GM12874 (cell line): ENCODE results near the gene B4GALNT1.

Experiments
- CTCF ChIP-seq: IDR thresholded peaks from 2 replicates; pipeline ENCODE4 v1.5.1; 2011; ENCODE audit warnings: low read depth, mild to moderate bottlenecking, control low read depth, low read length, moderate library complexity; ENCODE audit not compliant: insufficient read depth

B4GALNT1 gene

GRCh38 chr12:57617942-57618341 lies 15.1 kb downstream of the B4GALNT1 start:
- no peak for TF ChIP-seq CTCF

- no peak for TF ChIP-seq CTCF
Observed at GRCh38 chr12:57616383-57617101, 16.5 kb downstream of the B4GALNT1 start.

GRCh38 chr12:57615637-57616036 lies 17.4 kb downstream of the B4GALNT1 start:
- TF ChIP-seq CTCF = no peak

- TF ChIP-seq CTCF = no peak
Observed at GRCh38 chr12:57614948-57615500, 18.0 kb downstream of the B4GALNT1 start.

- no peak for TF ChIP-seq CTCF
Observed at GRCh38 chr12:57614178-57614947, 18.6 kb downstream of the B4GALNT1 start.

- no peak for TF ChIP-seq CTCF
Observed at GRCh38 chr12:57613427-57614109, 19.4 kb downstream of the B4GALNT1 start.
